MM.1S (cell line): ENCODE results near the gene TEAD2.
"Not testable (repeated sequence)": the region's sequence is repeated elsewhere in the genome, so short reads cannot be mapped to it uniquely, and the experiment has no call there.

Experiments used
- CTCF ChIP-seq: fragments of 300-600 bp; sonication (generic); IDR thresholded peaks from 2 replicates; pipeline ENCODE4 v1.5.1; 2016; ENCODE audit warnings: antibody characterized with exemption, low read length, mixed read lengths
- EZH2 ChIP-seq: fragments of 300-600 bp; sonication (generic); optimal IDR thresholded peaks from 2 replicates; pipeline ENCODE3; 2017; ENCODE audit warnings: low read depth, mild to moderate bottlenecking, antibody characterized with exemption, low read length, mixed read lengths
- EZH2phosphoT487 ChIP-seq: fragments of 300-600 bp; sonication (generic); IDR thresholded peaks from 2 replicates; pipeline ENCODE4 v1.6.1; 2018; ENCODE audit warnings: antibody characterized with exemption, low read length

GRCh38 chr19:49332691-49333417 lies 29.4 kb downstream of the TEAD2 start:
- not testable (repeated sequence) for TF ChIP-seq CTCF, EZH2phosphoT487, EZH2
